ENCODE data around the gene MS4A2.
"Not testable (repeated sequence)": the region's sequence is repeated elsewhere in the genome, so short reads cannot be mapped to it uniquely, and the experiment has no call there.

The MS4A2 gene

DNA sequence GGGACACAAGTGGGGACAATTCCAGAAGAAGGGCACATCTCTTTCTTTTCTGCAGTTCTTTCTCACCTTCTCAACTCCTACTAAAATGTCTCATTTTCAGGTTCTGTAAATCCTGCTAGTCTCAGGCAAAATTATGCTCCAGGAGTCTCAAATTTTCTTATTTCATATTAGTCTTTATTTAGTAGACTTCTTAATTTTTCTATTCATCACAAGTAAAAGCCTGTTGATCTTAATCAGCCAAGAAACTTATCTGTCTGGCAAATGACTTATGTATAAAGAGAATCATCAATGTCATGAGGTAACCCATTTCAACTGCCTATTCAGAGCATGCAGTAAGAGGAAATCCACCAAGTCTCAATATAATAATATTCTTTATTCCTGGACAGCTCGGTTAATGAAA lies at the start of gene MS4A2:
Gene MS4A2, plus strand, starts transcription at position 301 of the 400 bp plus-strand sequence. CDS start 102 bp downstream, outside the sequence.
- no peak within 1 kb of the TSS for H3K4me3 ChIP-seq (ENCODE audit: low read depth, low read length)

DNA sequence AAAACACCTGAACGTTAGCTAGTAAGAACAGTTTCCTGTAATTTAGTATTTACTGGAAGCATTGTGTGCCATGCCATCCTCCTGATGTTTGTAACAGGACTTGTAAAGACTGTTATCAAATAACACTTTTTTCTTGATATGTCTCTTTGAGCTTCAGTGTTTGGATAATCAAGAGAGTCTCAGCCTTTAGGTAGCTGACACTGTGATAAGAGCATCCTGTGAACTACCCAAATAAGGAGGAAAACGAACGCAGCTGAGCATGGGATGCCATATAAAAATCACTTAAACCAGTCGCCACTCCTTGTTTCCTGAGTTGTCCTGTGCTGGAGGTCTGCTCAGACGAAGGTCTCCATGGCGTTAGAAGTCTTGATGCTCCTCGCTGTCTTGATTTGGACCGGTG lies 48.4 kb upstream of the MS4A2 start, which contains the start of gene OOSP2:
Gene OOSP2, plus strand, starts transcription at position 301 of the 400 bp plus-strand sequence. Its CDS starts 51 bp downstream, at position 352.
- H3K4me3 ChIP-seq (ENCODE audit: low read depth, low read length): no peak within 1 kb of the TSS

DNA sequence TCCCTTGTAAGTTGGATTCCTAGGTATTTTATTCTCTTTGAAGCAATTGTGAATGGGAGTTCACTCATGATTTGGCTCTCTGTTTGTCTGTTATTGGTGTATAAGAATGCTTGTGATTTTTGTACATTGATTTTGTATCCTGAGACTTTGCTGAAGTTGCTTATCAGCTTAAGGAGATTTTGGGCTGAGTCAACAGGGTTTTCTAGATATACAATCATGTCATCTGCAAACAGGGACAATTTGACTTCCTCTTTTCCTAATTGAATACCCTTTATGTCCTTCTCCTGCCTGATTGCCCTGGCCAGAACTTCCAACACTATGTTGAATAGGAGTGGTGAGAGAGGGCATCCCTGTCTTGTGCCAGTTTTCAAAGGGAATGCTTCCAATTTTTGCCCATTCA lies 38.0 kb upstream of the MS4A2 start:
- not testable (repeated sequence) for H3K4me3 ChIP-seq (ENCODE audit: low read depth, low read length)

DNA sequence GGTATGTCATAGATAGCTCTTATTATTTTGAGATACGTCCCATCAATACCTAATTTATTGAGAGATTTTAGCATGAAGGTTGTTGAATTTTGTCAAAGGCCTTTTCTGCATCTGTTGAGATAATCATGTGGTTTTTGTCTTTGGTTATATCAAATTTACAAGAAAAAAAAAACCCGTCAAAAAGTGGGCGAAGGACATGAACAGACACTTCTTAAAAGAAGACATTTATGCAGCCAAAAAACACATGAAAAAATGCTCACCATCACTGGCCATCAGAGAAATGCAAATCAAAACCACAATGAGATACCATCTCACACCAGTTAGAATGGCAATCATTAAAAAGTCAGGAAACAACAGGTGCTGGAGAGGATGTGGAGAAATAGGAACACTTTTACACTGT lies 37.6 kb upstream of the MS4A2 start:
- H3K4me3 ChIP-seq (ENCODE audit: low read depth, low read length): not testable (repeated sequence)

DNA sequence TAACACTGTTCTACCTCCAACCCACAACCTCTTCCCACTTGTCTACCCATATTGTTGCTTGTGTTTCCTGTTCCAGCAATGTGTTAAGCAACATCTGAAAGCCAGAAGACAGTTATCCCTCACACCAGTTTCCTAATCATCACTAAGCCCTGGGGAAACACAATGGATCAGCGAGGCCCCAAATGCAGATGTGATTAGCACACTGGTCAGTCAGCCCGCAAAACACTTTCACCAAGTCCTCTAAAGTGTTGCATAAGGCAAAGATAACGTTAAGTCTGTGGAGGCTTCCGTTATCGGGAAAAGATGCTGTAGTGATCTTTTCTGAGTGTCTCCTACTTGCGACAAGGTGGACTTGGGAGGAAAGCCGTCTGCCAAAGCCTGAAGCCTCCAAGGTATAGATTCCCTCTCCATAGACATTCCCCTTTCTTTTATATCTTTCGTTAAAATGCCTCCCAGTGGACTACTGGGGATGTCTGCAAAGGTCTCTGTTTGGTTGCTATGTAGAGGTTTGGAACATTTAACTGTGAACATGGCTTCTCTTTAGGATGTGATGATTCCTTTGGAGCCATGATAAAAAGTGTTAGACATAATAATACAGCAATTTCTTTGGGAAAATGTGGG lies 32.0 kb upstream of the MS4A2 start, which contains the start of gene MS4A3:
Gene MS4A3, plus strand, starts transcription at position 317 of the 621 bp plus-strand sequence. CDS start 4,496 bp downstream, outside the sequence.
- no peak within 1 kb of the TSS for H3K4me3 ChIP-seq (ENCODE audit: low read depth, low read length)

DNA sequence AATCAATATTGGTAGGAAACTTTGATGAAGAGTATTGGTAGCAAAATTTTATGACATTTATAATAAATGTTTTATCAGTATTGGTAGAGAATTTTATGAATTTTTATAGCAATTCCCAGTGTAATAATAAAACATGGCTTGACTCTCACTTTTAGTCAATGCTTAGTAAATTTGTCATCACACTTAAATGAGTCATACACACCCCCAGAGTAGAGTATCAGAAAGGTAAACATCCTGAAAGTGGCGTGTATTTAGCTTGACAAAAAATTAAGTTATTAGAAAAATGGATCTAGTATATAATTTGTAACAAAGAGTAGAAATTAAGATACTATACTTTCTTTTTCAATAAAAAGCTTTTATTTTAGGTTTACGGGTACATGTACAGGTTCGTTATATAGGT lies 29.4 kb upstream of the MS4A2 start:
- no peak overlapping the region for H3K4me3 ChIP-seq (ENCODE audit: low read depth, low read length)

DNA sequence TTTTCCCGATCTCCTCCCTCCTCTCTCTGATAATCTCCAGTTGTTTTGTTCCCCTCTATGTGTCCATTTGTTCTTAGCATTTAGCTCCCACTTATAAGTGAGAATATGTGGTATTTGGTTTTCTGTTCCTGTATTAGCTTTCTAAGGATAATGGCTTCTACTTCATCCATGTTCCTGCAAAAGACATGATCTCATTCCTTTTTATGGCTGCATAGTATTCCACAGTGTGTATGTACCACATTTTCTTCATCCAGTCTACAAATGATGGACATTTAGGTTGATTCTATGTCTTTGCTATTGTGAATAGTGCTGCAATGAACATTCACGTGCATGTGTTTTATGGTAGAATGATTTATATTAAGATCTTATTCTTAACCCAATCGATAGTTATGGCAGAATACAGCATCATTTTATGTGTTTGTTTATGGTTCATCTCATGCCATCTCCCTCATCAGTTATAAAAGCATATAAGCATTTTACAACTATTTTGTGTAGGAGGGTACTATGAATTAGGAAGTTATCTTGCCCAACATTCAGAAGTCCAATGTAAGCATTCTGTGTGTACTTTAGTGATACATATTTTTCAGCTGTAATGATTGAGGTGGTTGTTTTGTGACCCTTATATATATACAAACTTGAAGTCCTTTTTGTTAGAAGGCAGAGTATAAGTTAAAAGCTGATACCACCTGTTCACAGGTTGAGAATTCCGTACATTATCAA lies 28.8 kb upstream of the MS4A2 start:
- H3K4me3 ChIP-seq (ENCODE audit: low read depth, low read length): no peak overlapping the region

DNA sequence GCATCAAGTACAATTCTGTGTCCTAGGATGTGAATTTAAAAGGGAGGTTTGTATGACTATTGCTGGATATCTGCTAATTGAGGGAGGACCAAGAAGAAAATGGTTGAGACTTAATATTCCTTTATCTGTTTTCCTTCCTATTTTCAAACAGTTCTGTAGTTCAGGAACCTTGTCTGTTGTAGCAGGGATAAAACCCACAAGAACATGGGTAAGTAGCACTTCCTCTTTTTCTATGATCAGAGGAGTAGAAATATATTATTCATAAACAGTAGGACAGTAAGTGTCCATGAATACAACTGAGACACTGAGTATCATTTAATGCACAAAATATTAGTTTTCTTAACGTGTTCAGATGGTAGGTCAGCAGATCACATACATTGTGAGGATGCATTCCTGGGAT lies 24.4 kb upstream of the MS4A2 start:
- no peak overlapping the region for H3K4me3 ChIP-seq (ENCODE audit: low read depth, low read length)

DNA sequence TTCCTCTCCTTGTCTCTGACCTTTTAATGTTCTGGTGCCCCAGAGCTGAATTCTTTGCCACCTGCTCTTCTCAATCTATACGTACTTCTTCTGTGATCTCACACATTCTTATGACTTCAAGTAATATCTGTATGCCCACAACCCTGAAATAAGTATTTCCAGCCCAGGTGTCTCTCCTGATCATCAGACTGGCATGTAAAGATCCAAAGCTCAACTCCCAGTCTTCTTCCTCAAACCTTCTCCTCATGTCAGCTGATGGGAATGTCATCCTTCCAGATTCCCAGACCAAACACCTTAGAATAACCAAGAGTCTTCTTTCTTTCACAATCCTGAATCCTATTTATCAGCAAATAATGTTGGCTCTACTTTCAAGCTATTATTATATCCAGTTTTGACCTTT lies 22.7 kb upstream of the MS4A2 start:
- no peak overlapping the region for H3K4me3 ChIP-seq (ENCODE audit: low read depth, low read length)

DNA sequence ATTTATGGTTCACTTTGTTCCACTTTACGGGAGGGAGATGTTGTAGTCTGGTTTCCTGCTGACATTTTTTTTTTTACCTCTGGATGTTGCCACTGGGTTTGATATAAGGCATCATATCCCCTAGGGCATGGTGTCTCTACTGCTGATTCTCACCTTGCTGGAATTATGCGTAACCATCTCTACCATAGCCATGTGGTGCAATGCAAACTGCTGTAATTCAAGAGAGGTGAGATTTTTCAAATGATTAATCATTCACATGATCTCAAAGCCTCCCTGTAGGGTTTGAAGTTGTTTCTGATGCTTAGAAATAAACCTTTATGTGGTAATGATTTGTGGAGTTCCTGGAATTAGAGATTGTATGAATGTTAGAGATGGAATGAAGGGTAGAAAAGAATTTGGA lies 19.0 kb upstream of the MS4A2 start:
- no peak overlapping the region for H3K4me3 ChIP-seq (ENCODE audit: low read depth, low read length)

DNA sequence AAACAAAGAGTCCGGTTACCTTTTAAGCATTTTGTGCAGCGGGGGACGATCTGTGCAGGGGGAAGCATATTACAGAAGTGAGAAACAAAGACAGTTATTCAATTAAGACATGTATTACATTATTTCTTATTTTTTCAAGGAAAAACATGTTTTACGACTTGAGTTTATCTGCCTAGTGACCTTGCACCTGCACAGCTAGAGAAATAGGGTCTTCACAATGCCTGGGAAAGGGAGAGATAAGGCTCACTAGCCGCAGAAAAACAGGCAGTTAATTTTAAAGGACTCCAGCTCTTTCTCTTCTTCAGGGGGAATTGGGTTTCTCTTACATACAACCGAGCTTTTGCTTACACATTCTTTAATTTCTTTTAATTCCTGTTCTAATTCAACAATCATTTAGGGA lies 16.8 kb upstream of the MS4A2 start:
- H3K4me3 ChIP-seq (ENCODE audit: low read depth, low read length): not testable (repeated sequence)

DNA sequence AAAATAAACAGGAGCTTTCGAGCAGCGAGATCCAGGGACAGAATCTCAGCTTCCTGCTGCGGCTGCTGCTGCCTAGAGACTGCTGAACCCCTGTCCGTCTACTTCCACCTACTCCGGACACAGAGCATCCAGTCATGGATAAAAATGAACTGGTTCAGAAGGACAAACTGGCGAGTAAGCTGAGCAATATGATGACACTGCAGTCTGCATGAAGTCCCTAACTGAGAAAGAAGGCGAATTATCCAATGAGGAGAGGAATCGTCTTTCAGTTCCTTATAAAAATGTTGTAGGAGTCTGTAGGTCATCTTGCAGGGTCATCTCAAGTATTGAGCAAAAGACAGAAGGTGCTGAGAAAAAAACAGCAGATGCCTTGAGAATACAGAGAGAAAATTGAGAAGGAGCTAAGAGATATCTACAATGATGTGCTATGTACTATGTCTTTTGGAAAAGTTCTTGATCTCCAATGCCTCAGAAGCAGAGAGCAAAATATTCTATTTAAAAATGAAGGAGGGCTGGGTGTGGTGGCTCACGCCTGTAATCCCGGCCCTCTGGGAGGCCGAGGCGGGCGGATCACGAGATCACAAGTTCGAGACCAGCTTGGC lies 11.1 kb upstream of the MS4A2 start:
- H3K4me3 ChIP-seq (ENCODE audit: low read depth, low read length): no peak overlapping the region

DNA sequence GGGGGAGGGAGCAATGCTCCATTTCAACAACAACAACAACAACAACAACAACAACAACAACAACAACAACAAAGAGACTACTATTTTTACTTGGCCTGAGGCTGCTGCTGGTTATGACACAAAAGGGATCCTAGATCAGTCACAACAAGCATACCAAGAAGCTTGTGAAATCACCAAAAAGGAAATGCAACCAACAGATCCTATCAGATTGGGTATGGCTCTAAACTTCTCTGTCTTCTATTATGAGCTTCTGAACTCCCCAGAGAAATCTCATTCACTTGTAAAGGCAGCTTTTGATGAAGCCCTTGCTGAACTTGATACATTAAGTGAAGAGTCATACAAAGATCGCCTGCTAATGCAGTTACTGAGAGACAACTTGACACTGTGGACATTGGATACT lies 10.5 kb upstream of the MS4A2 start:
- no peak overlapping the region for H3K4me3 ChIP-seq (ENCODE audit: low read depth, low read length)

DNA sequence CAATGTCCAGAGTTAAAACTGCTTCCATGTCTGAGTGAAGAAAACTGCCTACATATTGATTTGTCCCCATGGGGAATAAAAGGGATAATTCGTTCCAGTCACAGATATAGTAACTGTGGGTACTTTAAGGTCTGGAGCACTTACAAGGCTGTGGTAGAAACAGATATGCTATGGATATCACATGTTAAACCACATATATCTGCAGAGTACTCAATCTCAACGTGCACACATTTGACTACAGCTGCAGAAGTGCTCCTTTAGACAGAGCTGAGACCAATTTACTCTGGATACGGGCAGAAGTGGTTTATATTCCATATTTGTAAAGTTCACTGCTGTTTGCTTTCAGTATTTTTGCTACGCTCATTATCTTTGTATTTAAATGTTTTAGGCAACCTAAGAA lies 9.7 kb upstream of the MS4A2 start:
- no peak overlapping the region for H3K4me3 ChIP-seq (ENCODE audit: low read depth, low read length)

DNA sequence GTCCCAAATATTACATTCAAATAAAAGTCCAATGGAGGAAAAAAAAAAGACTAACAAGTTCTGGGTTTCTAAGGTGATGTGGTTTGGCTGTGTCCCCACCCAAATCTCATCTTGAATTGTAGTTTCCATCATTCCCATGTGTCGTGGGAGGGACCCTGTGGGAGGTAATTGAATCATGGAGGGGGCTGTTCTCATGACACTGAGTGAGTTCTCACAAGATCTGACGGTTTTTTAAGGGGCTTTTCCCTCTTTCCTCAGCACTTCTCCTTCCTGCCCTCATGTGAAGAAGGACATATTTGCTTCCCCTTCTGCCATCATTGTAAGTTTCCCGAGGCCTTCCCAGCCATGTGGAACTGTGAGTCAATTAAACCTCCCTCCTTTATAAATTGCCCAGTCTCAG lies 7.9 kb upstream of the MS4A2 start:
- no peak overlapping the region for H3K4me3 ChIP-seq (ENCODE audit: low read depth, low read length)

DNA sequence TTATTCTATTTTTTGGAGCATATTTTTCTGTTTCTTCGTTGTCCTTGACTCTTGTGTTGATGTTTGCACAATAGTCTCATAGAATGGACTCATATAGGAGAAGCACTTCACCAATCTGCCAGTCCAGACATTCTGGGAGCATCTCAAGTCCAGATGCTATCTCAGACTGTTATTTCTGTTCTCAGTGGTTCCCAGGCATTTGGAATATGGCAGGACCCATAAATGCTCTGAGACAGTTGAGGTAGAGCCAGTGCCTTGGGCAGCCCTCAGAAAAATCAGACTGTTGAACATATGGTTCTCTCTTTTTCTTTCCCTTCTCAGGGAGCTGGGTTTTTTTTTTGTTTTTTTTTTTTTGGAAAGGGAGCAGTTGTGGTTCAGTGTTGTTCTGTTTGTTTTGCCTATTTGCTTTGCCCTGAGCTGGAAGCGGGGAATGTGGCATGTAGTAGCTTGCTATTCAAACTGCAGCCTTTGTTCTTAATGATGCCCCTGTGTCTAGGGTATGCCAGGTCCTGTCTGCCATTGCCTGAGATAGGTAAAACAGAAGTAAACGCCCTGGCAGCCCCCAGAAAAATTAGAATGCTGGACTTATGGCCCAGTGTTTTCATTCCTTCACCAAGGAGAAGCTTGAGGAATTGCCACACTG lies 3.7 kb upstream of the MS4A2 start:
- no peak overlapping the region for H3K4me3 ChIP-seq (ENCODE audit: low read depth, low read length)

DNA sequence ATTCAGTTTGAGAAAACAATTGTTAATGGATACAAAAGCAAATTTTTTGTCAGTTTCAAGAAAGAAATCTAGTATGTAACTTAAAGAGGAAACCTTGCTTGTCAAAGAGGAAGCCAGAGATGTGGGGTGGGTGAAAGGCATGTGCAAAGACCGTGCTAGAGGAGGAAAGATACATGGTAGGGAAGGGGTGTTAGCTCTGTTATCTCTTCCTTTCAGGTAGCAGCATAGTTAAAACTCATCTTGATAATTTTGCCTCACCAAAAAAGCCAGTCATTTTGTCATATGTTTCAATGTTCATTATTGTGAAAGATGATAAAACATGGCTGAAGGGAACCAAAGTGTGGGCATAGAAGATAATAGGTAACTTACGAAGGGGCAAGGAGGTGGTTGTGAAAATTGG lies 2.6 kb upstream of the MS4A2 start:
- H3K4me3 ChIP-seq (ENCODE audit: low read depth, low read length): no peak overlapping the region

DNA sequence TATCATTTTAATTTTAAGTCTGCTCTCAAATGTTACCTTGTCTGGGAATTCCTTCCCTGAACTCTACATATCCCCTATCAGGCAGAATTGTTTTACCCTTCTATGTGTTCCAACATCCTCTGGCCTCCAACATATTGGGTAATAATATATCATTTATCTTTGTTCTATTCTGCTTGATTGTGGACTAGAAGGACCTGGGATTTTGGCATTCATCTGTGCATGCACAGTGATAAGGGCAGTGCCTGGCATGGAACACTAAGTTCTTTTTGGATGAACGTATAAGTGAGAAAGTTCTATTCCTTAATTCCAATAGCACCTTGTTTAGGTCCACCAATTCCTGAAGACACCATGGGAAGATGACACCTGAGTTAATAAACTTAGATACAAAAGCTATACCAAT lies 1.2 kb upstream of the MS4A2 start:
- no peak overlapping the region for H3K4me3 ChIP-seq (ENCODE audit: low read depth, low read length)

DNA sequence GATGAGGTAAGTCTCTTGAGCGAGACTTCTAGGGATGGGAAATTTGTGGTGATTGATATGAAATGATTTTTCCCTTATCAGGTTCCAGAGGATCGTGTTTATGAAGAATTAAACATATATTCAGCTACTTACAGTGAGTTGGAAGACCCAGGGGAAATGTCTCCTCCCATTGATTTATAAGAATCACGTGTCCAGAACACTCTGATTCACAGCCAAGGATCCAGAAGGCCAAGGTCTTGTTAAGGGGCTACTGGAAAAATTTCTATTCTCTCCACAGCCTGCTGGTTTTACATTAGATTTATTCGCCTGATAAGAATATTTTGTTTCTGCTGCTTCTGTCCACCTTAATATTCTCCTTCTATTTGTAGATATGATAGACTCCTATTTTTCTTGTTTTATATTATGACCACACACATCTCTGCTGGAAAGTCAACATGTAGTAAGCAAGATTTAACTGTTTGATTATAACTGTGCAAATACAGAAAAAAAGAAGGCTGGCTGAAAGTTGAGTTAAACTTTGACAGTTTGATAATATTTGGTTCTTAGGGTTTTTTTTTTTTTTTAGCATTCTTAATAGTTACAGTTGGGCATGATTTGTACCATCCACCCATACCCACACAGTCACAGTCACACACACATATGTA lies 7.1 kb downstream of the MS4A2 start:
- H3K4me3 ChIP-seq (ENCODE audit: low read depth, low read length): no peak overlapping the region

DNA sequence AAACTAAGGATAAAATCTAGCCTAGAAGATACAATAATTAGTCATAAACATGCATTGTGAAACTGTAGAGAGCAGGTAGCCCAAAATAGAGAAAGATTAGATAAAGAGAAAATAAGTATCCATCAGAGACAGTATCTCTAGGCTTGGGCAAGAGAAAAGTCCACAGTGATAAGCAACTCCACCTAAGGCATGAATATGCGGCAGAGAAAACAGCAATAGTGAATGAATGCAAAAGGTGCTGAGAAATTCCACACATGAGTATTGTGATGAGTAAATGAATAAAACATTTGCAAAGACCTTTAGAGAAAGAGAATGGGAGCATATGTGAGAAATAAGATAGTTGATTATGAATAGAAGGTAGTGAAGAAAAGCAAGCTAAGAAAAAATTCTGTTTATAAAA lies 8.7 kb downstream of the MS4A2 start:
- no peak overlapping the region for H3K4me3 ChIP-seq (ENCODE audit: low read depth, low read length)

DNA sequence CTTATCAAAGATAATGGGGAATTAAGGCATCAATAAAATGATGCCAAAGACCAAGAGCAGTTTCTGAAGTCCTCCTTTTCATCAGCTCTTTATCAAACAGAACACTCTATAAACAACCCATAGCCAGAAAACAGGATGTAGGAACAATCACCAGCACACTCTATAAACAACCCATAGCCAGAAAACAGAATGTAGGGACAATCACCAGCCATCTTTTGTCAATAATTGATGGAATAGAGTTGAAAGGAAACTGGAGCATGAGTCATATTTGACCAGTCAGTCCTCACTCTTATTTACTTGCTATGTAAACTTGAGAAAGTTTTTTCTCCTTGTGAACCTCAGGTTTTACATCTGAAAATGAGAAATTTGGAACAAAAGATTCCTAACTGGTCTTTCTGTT lies 10.0 kb downstream of the MS4A2 start:
- H3K4me3 ChIP-seq (ENCODE audit: low read depth, low read length): no peak overlapping the region

All from iPS-11a (cell line).